ENCODE results near the gene OXT. TPM values are rescaled to one million over a fixed set of nuclear protein-coding genes. Genes with fewer than 3 reads are reported as not detected.

Gene OXT
- total and polyA plus RNA-seq, 4 donors: 0.75 to 41.6 (median 4.3) TPM

DNA sequence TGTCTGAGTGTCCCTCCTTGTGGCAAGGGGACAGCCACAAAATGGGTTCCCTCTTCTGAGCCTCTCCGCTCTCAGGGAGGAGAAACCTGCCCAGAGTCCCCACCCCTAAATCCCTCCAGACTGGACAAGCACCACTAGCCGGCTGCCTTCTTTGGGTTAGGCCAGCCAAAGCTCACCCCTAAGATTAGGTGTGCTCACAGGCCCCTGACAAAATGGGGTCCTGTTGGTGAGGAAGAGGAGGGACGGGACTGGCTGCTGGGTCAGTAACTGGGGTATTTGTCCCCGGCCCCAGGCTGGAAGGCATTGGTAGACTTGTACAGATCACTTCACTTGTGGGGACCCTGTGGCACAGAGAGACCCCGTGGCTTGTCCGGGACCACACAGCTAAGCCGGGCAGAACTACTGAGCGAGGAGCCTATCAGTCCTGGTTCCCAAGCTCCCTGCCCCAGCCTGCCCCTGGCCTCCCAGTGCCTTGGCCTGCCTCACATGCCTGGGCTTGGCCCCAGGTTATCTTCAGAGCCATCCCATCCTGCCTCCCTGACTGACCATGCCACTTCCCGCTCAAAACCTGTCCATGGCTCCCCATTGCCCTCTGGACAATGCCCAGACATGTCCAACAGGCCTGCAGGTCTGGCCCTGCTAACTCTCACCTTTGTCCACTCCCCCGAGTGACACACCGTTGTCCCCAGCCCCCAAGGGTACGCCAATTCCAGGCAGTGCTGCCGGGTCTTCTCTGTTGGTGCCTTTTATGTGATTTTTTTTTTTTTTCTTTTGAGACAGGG is 23.6 kb downstream of the OXT start:
- peaks cover 0 to 3% (median 0%) of the 10 kb centered on the region in 4 donors for H3K27me3 ChIP-seq (ENCODE audit: control insufficient read depth in 4 of 4, insufficient read depth in 4 of 4, low read length in 3 of 4)
- TF ChIP-seq RAD21 (IDR thresholded peaks at IDR 0.05) (no peak), HNF4A (conservative IDR thresholded peaks at IDR 0.05) (no peak), EGR1 (IDR thresholded peaks at IDR 0.05; ENCODE audit: low read depth in 2 of 2) (no peak), FOXA2 (IDR thresholded peaks at IDR 0.05) (no peak), SP1 (IDR thresholded peaks at IDR 0.05) (no peak)
- TF ChIP-seq, protein P1, sequence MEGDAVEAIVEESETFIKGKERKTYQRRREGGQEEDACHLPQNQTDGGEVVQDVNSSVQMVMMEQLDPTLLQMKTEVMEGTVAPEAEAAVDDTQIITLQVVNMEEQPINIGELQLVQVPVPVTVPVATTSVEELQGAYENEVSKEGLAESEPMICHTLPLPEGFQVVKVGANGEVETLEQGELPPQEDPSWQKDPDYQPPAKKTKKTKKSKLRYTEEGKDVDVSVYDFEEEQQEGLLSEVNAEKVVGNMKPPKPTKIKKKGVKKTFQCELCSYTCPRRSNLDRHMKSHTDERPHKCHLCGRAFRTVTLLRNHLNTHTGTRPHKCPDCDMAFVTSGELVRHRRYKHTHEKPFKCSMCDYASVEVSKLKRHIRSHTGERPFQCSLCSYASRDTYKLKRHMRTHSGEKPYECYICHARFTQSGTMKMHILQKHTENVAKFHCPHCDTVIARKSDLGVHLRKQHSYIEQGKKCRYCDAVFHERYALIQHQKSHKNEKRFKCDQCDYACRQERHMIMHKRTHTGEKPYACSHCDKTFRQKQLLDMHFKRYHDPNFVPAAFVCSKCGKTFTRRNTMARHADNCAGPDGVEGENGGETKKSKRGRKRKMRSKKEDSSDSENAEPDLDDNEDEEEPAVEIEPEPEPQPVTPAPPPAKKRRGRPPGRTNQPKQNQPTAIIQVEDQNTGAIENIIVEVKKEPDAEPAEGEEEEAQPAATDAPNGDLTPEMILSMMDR (IDR thresholded peaks at IDR 0.05; ENCODE audit: low read depth, low read length, missing input control): no peak
- no peak for DNase-seq (ENCODE audit: low spot score)
- no peaks in the 10 kb centered on the region for H3K36me3 ChIP-seq (ENCODE audit: control insufficient read depth in 4 of 4, insufficient read depth in 3 of 4, low read depth in 1 of 4, low read length in 3 of 4)
- 89% methylated on average over 13 of the region's 13 CpGs for WGBS
- H3K4me1 ChIP-seq (ENCODE audit: control insufficient read depth in 4 of 4, insufficient read depth in 4 of 4, low read length in 3 of 4): peaks cover 0 to 3% (median 0%) of the 10 kb centered on the region in 4 donors
- no peak overlapping the region for H3K27ac ChIP-seq (ENCODE audit: low read depth in 1 of 2, low read length in 2 of 2)
- no peak overlapping the region for H3K9ac ChIP-seq (ENCODE audit: low read depth in 1 of 2, low read length in 2 of 2)
- H3K9me3 ChIP-seq (ENCODE audit: control insufficient read depth in 4 of 4, low read length in 3 of 4): no peaks in the 10 kb centered on the region
- H3K4me3 ChIP-seq (ENCODE audit: low read depth in 1 of 3, low read length in 3 of 3): no peak overlapping the region

DNA sequence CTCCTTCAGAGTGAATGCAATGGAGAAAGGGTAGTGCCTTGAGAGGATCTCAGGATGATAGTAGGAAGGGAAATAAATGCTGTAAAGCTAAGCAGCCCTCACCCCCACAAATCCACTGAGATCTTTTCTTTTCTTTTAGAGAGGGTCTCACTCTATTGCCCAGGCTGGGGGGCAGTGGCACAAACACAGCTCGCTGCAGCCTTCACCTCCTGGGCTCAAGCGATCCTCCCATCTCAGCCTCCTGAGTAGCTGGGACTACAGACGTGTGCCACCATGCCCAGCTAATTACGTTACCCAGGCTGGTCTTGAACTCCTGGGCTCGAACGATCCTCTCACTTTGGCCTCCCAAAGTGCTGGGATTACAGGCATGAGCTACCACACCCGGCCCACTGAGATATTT is 29.1 kb downstream of the OXT start:
- H3K27ac ChIP-seq (ENCODE audit: low read depth in 1 of 2, low read length in 2 of 2): no peak overlapping the region
- no peak for TF ChIP-seq YY1 (IDR thresholded peaks at IDR 0.05)
- no peak for TF ChIP-seq FOXA2 (IDR thresholded peaks at IDR 0.05)
- TF ChIP-seq, protein P1 (IDR thresholded peaks at IDR 0.05; ENCODE audit: low read depth, low read length, missing input control): no peak
- no peak for TF ChIP-seq NR2F2 (IDR thresholded peaks at IDR 0.05)
- TF ChIP-seq, protein P2, sequence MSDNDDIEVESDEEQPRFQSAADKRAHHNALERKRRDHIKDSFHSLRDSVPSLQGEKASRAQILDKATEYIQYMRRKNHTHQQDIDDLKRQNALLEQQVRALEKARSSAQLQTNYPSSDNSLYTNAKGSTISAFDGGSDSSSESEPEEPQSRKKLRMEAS (IDR thresholded peaks at IDR 0.05): no peak
- TF ChIP-seq SP1 (IDR thresholded peaks at IDR 0.05): no peak
- no peak for TF ChIP-seq EGR1 (IDR thresholded peaks at IDR 0.05; ENCODE audit: low read depth in 2 of 2)
- TF ChIP-seq TAF1 (conservative IDR thresholded peaks at IDR 0.05): no peak
- no peak for TF ChIP-seq FOXA1 (IDR thresholded peaks at IDR 0.05)
- TF ChIP-seq GABPA (IDR thresholded peaks at IDR 0.05 in 1 of 2, conservative IDR thresholded peaks at IDR 0.05 in 1 of 2): no peak
- TF ChIP-seq HNF4G (IDR thresholded peaks at IDR 0.05): no peak
- TF ChIP-seq RAD21 (IDR thresholded peaks at IDR 0.05): no peak
- TF ChIP-seq HNF4A (conservative IDR thresholded peaks at IDR 0.05): no peak
- TF ChIP-seq, protein P3, sequence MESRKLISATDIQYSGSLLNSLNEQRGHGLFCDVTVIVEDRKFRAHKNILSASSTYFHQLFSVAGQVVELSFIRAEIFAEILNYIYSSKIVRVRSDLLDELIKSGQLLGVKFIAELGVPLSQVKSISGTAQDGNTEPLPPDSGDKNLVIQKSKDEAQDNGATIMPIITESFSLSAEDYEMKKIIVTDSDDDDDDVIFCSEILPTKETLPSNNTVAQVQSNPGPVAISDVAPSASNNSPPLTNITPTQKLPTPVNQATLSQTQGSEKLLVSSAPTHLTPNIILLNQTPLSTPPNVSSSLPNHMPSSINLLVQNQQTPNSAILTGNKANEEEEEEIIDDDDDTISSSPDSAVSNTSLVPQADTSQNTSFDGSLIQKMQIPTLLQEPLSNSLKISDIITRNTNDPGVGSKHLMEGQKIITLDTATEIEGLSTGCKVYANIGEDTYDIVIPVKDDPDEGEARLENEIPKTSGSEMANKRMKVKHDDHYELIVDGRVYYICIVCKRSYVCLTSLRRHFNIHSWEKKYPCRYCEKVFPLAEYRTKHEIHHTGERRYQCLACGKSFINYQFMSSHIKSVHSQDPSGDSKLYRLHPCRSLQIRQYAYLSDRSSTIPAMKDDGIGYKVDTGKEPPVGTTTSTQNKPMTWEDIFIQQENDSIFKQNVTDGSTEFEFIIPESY (IDR thresholded peaks at IDR 0.05): no peak
- TF ChIP-seq, protein P4, sequence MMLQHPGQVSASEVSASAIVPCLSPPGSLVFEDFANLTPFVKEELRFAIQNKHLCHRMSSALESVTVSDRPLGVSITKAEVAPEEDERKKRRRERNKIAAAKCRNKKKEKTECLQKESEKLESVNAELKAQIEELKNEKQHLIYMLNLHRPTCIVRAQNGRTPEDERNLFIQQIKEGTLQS (IDR thresholded peaks at IDR 0.05): no peak
- TF ChIP-seq JUND (IDR thresholded peaks at IDR 0.05): no peak
- H3K4me3 ChIP-seq (ENCODE audit: low read depth in 1 of 3, low read length in 3 of 3): no peak overlapping the region
- no peaks in the 10 kb centered on the region for H3K9me3 ChIP-seq (ENCODE audit: control insufficient read depth in 4 of 4, low read length in 3 of 4)
- H3K27me3 ChIP-seq (ENCODE audit: control insufficient read depth in 4 of 4, insufficient read depth in 4 of 4, low read length in 3 of 4): no peaks in the 10 kb centered on the region
- no peak overlapping the region for H3K9ac ChIP-seq (ENCODE audit: low read depth in 1 of 2, low read length in 2 of 2)
- H3K36me3 ChIP-seq (ENCODE audit: control insufficient read depth in 4 of 4, insufficient read depth in 3 of 4, low read depth in 1 of 4, low read length in 3 of 4): no peaks in the 10 kb centered on the region
- no peak for DNase-seq (ENCODE audit: low spot score)
- H3K4me1 ChIP-seq (ENCODE audit: control insufficient read depth in 4 of 4, insufficient read depth in 4 of 4, low read length in 3 of 4): no peaks in the 10 kb centered on the region
- WGBS: 94% methylated on average over 7 of the region's 7 CpGs

Data from liver (tissue), 9 donors.